ENCODE measurements around the gene SLC7A4.
"Not testable (repeated sequence)": the region's sequence is repeated elsewhere in the genome, so short reads cannot be mapped to it uniquely, and the experiment has no call there.

SLC7A4 gene

DNA sequence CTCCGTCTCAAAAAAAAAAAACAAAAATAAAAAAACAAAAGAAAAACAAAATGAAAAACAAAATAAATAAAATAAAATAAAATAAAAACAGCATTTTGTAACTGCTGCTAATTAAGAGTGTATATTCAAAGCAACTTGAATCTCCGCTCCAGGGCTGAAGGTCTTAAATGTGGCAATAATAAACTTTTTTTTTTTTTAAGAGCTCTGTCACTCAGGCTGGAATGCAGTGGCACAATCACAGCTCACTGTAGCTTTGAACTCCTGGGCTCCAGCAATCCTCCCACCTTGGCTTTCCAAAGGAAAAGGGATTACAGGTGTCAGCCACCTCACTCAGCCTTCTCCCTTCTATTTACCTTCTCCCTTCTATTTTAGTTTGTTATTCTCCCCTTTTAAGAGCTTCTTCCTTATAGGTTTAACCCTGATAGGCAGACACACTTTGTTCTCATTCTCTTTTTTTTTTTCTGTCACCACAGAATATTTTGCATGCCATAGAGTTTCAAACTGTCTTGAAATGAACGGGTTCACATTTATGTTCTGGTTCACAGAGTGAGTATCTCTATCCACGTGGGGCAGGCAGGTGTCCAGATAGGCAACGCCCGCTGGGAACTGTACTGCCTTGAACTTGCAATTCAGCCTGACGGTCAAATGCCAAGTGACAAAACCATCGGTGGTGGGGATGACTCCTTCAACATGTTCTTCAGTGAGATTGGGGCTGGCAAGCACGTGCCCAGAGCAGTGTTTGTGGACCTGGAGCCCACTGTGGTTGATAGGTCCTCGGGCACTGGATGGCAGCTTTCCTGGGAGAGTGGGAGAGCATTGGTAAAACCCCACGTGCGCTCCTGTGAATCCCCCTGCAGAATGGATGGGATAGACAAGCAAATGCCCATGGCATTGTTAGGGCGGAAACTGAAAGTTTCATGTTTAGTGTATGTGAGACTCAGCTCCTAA is 32.8 kb upstream of the SLC7A4 start:
- Histone ChIP-seq H3K4me1 (ENCODE audit: control insufficient read depth in 1 of 2, insufficient read depth in 1 of 2, low read depth in 1 of 2, low read length in 1 of 2) (no peaks in the 10 kb centered on the region), H3K27ac (no peak overlapping the region), H3K36me3 (no peaks in the 10 kb centered on the region), H3K9me3 (no peaks in the 10 kb centered on the region), H3K27me3 (peaks cover 11% of the 10 kb centered on the region), H3K4me3 (ENCODE audit: low read depth in 1 of 2, low read length in 1 of 2) (no peak overlapping the region)
- no peak for TF ChIP-seq CTCF (IDR thresholded peaks at IDR 0.05)

GRCh38 chr22:21064425-21064824 is 32.1 kb upstream of the SLC7A4 start:
- H3K36me3 ChIP-seq; H3K4me3 ChIP-seq (ENCODE audit: low read depth in 1 of 2, low read length in 1 of 2); H3K4me1 ChIP-seq (ENCODE audit: control insufficient read depth in 1 of 2, insufficient read depth in 1 of 2, low read depth in 1 of 2, low read length in 1 of 2); H3K27ac ChIP-seq; H3K9me3 ChIP-seq: not testable (repeated sequence)
- H3K27me3 ChIP-seq = peaks cover 11% of the 10 kb centered on the region

- H3K4me1 ChIP-seq (ENCODE audit: control insufficient read depth in 1 of 2, insufficient read depth in 1 of 2, low read depth in 1 of 2, low read length in 1 of 2); H3K9me3 ChIP-seq; H3K36me3 ChIP-seq; H3K4me3 ChIP-seq (ENCODE audit: low read depth in 1 of 2, low read length in 1 of 2); H3K27ac ChIP-seq: not testable (repeated sequence)
- peaks cover 20% of the 10 kb centered on the region for H3K27me3 ChIP-seq
Observed at GRCh38 chr22:21061660-21062321, 29.4 kb upstream of the SLC7A4 start.

DNA sequence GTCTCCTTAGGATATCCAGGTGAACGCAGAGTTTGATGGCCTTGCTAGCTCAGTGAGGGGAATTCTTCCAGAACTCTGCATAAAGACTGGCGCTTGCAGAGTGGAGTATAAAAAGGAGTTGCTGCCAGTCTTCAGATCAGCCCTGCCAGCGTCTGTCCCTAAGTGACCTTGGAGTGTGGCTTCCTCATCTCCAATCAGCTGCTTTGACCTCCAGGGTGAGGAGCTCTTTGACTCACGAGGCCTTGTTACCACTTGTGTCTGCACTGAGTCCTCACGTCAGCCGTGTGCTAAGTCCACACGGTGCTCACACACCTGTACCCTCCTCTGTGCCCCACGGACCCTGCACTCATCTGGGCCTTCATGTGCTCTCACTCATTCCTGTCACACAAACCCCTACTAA is 28.0 kb upstream of the SLC7A4 start:
- peaks cover 27% of the 10 kb centered on the region for H3K27me3 ChIP-seq
- H3K4me3 ChIP-seq (ENCODE audit: low read depth in 1 of 2, low read length in 1 of 2); H3K27ac ChIP-seq; H3K36me3 ChIP-seq; H3K4me1 ChIP-seq (ENCODE audit: control insufficient read depth in 1 of 2, insufficient read depth in 1 of 2, low read depth in 1 of 2, low read length in 1 of 2); H3K9me3 ChIP-seq: not testable (repeated sequence)

DNA sequence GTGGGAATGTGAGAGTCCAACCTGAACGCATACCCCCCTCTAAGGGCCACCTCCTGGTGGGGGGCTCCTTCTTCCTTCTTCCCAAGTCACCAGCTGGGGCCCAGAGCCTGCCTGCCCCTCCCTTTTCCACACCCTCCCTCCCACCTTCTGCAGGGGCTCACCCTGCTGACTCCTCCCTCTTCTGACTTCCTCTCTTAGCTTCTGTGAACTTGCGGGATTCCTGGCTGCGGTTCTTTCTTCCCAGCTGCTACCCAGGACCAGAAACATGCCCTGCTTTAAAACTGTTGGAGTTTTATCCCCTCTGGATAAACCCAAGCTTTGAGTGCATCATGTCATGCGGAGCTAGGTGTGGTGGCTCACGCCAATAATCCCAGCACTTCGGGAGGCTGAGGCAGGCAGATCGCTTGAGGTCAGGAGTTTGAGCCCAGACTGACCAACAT is 23.5 kb upstream of the SLC7A4 start:
- TF ChIP-seq CTCF (IDR thresholded peaks at IDR 0.05) = no peak
- no peak overlapping the region for H3K27ac ChIP-seq
- no peak overlapping the region for H3K4me3 ChIP-seq (ENCODE audit: low read depth in 1 of 2, low read length in 1 of 2)
- H3K4me1 ChIP-seq (ENCODE audit: control insufficient read depth in 1 of 2, insufficient read depth in 1 of 2, low read depth in 1 of 2, low read length in 1 of 2) = no peaks in the 10 kb centered on the region
- H3K36me3 ChIP-seq = no peaks in the 10 kb centered on the region
- peaks cover 35% of the 10 kb centered on the region for H3K27me3 ChIP-seq
- no peaks in the 10 kb centered on the region for H3K9me3 ChIP-seq

- Histone ChIP-seq H3K4me1 (ENCODE audit: control insufficient read depth in 1 of 2, insufficient read depth in 1 of 2, low read depth in 1 of 2, low read length in 1 of 2) (no peaks in the 10 kb centered on the region), H3K4me3 (ENCODE audit: low read depth in 1 of 2, low read length in 1 of 2) (no peak overlapping the region), H3K36me3 (no peaks in the 10 kb centered on the region), H3K27ac (no peak overlapping the region), H3K27me3 (peaks cover 35% of the 10 kb centered on the region), H3K9me3 (no peaks in the 10 kb centered on the region)
- no peak for TF ChIP-seq CTCF (IDR thresholded peaks at IDR 0.05)
Observed at GRCh38 chr22:21055564-21055834, 23.1 kb upstream of the SLC7A4 start.
